Stimulated activated naive CD8-positive, alpha-beta T cell treated with anti-CD3 and anti-CD28 coated beads, Interleukin-15, Interleukin-2, amounts not matched to agents 100 ng/mL and 50 ng/mL, for 24 hours (primary cell): ENCODE results near the gene ADI1.

Source experiments
- H3K27ac Mint-ChIP-seq: one replicate; pipeline ENCODE4 v1.8.0; 2021; ENCODE audit warnings: mild to moderate bottlenecking, mixed read lengths
- H3K27me3 Mint-ChIP-seq: one replicate; pipeline ENCODE4 v1.8.0; 2021; ENCODE audit warnings: mixed read lengths
- H3K36me3 Mint-ChIP-seq: one replicate; pipeline ENCODE4 v1.8.0; 2021; ENCODE audit warnings: low read depth, mixed read lengths
- H3K4me1 Mint-ChIP-seq: one replicate; pipeline ENCODE4 v1.8.0; 2021; ENCODE audit warnings: low read depth, mixed read lengths
- H3K4me3 Mint-ChIP-seq: one replicate; pipeline ENCODE4 v1.8.0; 2021; ENCODE audit warnings: mild to moderate bottlenecking, mixed read lengths
- H3K9me3 Mint-ChIP-seq: one replicate; pipeline ENCODE4 v1.8.0; 2021; ENCODE audit warnings: mixed read lengths

ADI1 gene

DNA sequence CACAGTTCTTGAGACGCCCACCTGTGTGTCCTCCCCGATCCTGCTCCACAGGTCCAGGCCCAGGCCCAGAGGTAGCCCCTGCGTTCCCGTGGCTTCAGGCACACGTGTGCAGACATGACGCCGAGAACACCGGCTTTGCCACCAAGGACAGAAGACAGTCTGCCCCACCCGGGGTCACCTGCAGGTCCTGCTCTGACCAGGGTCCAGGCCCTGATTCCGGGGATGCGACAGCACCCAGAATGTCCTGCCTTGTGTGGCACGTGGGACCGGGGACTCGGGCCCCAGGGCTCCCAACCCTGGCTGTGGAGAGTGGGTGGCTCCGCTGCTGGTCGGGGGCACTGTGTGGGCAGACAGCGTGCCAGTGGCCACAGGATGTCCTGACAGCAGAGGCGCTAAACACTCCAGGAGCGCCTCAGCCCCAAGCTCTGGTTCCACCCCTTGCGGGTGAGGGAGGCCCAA, 36.9 kb downstream of the ADI1 start:
- H3K27ac Mint-ChIP-seq, result no peak overlapping the region

DNA sequence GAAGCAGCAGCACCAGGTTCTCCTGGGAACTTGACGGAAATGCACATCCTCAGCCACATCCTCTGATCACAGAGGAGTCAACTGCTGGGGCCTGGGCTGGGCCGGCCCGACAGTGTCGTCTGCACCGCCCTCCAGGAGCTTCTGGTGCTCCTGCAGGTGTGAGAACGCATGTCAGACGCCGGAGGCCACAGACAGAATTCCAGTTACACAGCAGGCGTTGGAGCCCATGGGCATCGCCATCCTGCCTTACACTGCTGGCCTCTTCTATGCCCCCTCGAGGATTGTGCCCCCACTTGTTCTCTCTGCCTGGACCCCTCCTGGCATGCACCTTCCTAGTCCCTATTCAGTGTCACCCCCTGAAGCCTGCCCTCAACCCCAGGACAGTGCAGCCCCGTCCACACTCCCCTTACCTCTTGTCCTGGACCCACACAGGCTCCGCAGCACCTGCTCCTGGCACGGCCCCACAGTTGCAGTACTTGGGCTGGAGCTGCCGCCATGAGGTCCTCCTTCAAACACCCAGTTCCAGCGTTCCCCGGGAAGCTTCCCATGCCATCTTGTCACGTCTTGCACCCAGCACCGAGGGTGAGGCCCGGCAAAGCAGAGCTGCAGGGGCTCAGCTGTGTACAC, 37.5 kb downstream of the ADI1 start:
- H3K4me3 Mint-ChIP-seq, result no peak overlapping the region
- H3K9me3 Mint-ChIP-seq, result no peaks in the 10 kb centered on the region
- H3K27me3 Mint-ChIP-seq, result no peaks in the 10 kb centered on the region
- no peaks in the 10 kb centered on the region for H3K4me1 Mint-ChIP-seq
- H3K36me3 Mint-ChIP-seq, result peaks cover 30% of the 10 kb centered on the region
- H3K27ac Mint-ChIP-seq, result no peak overlapping the region

More for the DNA sequence above, 36.9 kb downstream of the ADI1 start:
- Mint-ChIP-seq H3K4me3 (no peak overlapping the region), H3K9me3 (no peaks in the 10 kb centered on the region), H3K4me1 (no peaks in the 10 kb centered on the region), H3K36me3 (peaks cover 30% of the 10 kb centered on the region), H3K27me3 (no peaks in the 10 kb centered on the region)

DNA sequence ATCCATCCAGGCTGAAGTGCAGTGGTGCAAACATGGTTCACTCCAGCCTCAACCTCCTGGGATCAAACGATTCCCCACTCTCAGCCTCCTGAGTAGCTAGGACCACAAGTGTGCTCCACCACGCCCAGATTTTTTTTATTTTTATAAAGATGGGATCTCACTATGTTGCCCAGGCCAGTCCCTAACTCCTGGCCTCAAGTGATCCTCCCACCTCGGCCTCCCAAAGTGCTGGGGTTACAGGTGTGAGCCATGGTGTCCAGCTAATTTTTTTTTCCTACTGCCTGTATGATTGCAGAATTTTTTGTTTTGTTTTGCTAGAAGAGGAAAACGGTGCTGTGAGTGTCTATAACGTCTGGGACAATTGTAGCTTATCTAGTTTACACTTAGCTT, 38.3 kb downstream of the ADI1 start:
- Mint-ChIP-seq H3K9me3 (no peaks in the 10 kb centered on the region), H3K36me3 (peaks cover 30% of the 10 kb centered on the region), H3K27me3 (no peaks in the 10 kb centered on the region), H3K27ac (no peak overlapping the region), H3K4me1 (no peaks in the 10 kb centered on the region), H3K4me3 (no peak overlapping the region)

DNA sequence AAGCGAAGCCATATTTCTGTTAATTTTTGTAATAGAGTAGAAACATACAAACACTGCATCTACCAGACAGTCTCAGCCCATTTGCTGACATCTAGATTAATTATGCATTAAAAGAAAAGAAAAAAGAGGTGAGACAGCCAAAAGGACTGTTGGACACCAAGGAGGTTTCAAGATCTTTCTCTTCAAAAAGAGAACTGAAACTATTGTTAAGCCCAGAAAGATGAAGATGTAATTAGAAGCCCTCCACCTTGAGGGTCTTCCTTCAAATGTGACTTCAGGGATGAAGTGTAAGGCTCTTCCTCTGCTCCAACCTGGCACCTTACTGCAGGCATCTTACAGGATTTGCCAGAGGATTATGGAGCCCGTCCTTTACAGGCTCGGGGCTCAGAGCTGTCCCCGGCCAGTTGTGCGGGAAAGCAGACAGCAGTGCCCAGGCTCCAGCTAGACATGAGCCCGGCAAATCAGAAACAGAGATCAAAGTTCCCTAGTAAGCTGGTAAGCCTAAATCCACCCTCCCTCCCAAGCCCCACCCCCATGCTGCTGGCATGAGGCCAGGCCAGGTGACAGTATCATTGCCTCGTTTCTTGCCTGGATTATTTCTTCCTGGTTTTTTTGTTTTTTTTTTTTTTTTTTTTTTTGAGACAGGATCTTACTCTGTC, 38.9 kb downstream of the ADI1 start:
- Mint-ChIP-seq H3K36me3 (peaks cover 25% of the 10 kb centered on the region), H3K27ac (no peak overlapping the region), H3K4me3 (no peak overlapping the region), H3K4me1 (no peaks in the 10 kb centered on the region), H3K9me3 (no peaks in the 10 kb centered on the region), H3K27me3 (no peaks in the 10 kb centered on the region)

DNA sequence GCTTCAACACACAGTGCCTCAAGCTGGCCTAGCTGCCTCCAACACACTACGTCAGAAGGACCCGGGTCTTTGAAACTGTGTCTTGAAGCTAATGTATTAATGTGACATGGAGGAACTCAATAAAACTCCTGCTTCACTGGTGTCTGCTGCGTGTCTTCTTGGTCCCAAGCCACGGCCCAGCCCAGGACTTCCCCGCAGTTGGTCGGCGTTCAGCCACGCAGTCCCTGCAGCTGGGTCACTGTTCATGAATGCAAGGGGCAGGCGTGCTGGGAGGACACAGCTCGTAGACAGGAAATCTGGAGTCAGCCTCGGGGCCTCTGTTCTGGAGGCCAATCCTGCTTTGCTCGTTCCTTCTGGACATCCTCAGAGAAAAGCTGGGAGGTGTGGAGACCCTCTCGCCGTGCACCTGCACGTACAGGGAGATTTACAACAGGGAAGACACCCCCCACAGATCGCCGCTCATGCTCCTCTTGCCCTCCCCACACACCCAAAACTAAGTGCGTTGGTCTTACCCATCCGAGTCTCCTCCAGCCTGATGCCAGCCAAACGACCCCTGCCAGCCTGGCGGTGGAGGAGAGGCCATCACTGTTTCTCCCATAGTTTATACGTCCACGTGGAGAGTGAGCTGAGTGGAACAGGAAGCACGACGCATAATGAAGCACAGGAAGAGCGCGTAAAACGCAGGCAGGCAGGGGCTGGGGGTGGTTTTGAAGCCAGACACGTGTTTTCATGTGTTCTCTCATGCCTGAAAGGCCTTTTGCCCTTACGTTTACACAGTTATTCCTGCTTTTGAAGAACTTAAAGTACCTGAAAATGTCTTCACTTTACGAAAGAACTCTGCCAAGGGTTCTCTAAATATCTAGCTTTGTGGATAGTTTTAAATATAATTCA, 39.7 kb downstream of the ADI1 start:
- H3K27ac Mint-ChIP-seq, result no peak overlapping the region
- H3K36me3 Mint-ChIP-seq, result peaks cover 27% of the 10 kb centered on the region
- H3K9me3 Mint-ChIP-seq, result no peaks in the 10 kb centered on the region
- H3K4me1 Mint-ChIP-seq, result no peaks in the 10 kb centered on the region
- no peaks in the 10 kb centered on the region for H3K27me3 Mint-ChIP-seq
- H3K4me3 Mint-ChIP-seq, result no peak overlapping the region

DNA sequence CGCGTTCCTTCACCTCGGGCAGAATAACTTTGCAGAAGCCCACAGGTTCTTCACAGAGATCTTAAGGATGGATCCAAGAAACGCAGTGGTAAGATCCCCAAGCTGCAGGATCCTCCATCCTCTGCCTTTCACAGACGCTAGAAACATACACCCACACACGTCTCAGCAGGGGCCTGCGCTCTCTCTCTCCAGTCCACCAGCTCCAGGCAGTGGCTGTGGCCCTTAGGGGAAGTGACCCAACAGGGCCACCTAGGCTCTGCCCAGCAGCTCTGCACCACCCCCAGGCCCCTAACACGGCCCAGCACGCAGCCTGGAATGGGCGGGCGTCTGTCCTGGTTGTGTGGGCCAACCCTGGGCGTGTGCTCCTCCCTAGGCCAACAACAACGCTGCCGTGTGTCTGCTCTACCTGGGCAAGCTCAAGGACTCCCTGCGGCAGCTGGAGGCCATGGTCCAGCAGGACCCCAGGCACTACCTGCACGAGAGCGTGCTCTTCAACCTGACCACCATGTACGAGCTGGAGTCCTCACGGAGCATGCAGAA, 40.4 kb downstream of the ADI1 start:
- H3K27me3 Mint-ChIP-seq, result no peaks in the 10 kb centered on the region
- H3K9me3 Mint-ChIP-seq, result no peaks in the 10 kb centered on the region
- no peaks in the 10 kb centered on the region for H3K4me1 Mint-ChIP-seq
- peaks cover 35% of the 10 kb centered on the region for H3K36me3 Mint-ChIP-seq
- H3K27ac Mint-ChIP-seq, result no peak overlapping the region
- H3K4me3 Mint-ChIP-seq, result no peak overlapping the region

DNA sequence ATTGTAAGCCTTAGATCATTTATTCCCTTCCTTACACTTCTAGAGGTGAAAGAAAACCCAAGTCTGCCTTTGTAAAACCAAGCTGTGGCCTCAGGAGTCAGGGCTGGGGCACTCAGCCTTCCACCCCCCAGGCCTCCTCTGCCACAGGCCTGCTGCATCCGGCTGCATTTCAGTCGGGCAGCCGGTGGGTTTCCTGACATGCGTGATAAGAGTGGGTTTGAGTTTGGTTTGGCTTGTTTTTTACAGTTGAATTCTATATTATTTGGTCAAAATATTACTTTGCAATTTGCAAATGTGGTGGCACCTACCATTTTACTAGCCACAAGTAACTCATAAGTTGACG, 42.4 kb downstream of the ADI1 start:
- Mint-ChIP-seq H3K27ac (no peak overlapping the region), H3K27me3 (no peaks in the 10 kb centered on the region), H3K36me3 (peaks cover 49% of the 10 kb centered on the region)

DNA sequence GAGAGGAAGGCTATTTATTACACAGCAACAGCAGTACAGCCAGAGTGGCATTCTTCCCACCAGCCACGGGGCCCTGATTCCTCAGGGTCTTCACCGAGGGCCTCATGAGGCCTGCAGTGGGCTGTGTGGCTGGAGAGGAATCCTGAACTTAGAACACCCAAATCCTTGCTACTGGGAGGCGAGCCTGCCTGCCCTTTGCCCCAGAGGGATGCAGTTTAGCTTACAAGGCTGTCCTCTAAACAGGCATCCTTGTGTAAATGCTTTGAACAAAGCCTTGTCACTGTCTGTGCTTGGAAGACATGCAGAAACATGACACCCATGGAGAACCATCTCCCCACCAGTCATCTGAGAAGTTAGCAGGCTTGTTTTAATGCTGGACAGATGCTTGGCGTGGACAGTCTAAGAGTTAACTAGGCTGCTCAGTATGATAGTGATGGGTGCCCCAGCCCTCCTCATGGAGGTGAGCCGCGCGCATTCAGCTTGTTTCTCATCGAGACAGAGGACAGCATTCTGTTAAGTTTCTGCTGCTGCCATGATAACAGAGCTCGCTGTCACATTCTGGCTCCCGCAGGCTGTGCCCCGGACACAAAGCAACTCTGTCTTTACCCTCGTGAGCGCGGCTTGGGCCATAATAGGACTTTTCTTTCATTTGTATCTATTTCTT, 42.9 kb downstream of the ADI1 start:
- H3K36me3 Mint-ChIP-seq, result peaks cover 52% of the 10 kb centered on the region
- no peaks in the 10 kb centered on the region for H3K4me1 Mint-ChIP-seq
- H3K4me3 Mint-ChIP-seq, result no peak overlapping the region
- H3K27me3 Mint-ChIP-seq, result no peaks in the 10 kb centered on the region
- H3K27ac Mint-ChIP-seq, result no peak overlapping the region
- no peaks in the 10 kb centered on the region for H3K9me3 Mint-ChIP-seq

More for the DNA sequence above, 42.4 kb downstream of the ADI1 start:
- H3K4me1 Mint-ChIP-seq, result no peaks in the 10 kb centered on the region
- H3K4me3 Mint-ChIP-seq, result no peak overlapping the region
- no peaks in the 10 kb centered on the region for H3K9me3 Mint-ChIP-seq

DNA sequence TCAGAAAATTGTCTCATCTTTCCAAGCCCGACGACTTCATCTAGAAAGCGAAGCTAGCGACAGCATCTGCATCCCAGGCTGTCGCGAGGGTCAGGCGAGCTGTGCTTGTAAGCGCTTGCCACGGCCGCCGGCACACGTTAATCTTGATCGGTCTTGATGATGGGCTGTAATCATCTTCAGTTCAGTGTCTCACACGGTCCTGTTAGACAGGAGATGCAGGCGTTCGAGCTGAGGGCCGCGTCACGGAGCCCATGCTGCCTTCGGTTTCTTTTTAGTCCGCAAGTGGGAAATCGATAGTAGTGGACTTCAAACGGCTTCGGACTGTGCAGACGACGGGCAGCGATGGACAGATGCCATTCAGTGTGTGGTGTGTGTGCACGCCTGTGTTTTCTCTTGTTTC, 43.6 kb downstream of the ADI1 start:
- Mint-ChIP-seq H3K36me3 (peaks cover 48% of the 10 kb centered on the region), H3K27ac (no peak overlapping the region), H3K9me3 (no peaks in the 10 kb centered on the region), H3K27me3 (no peaks in the 10 kb centered on the region), H3K4me1 (no peaks in the 10 kb centered on the region), H3K4me3 (no peak overlapping the region)

DNA sequence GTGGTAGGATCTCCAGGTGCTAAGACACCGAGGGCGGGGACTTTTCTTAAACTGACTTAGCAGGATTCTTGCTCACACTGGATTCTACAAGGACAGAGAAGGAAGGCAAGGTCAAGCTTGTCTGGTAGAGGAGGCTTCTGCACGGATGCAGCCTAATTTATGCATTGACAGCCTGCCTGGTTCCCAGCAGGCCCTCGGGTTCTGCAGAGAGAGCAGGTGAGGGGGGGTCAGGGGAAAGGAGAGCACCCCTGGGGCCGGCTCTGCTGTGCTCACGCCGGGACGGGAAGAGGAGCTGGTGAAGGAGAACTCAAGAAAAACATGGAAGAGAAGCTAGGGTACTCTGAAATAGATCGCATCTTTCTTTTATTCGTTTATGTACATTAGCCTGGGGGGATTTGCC, 46.4 kb downstream of the ADI1 start:
- no peaks in the 10 kb centered on the region for H3K27me3 Mint-ChIP-seq
- peaks cover 47% of the 10 kb centered on the region for H3K36me3 Mint-ChIP-seq
- H3K9me3 Mint-ChIP-seq, result no peaks in the 10 kb centered on the region
- H3K4me3 Mint-ChIP-seq, result no peak overlapping the region
- H3K27ac Mint-ChIP-seq, result peak overlapping the region; percentile 45
- H3K4me1 Mint-ChIP-seq, result no peaks in the 10 kb centered on the region

DNA sequence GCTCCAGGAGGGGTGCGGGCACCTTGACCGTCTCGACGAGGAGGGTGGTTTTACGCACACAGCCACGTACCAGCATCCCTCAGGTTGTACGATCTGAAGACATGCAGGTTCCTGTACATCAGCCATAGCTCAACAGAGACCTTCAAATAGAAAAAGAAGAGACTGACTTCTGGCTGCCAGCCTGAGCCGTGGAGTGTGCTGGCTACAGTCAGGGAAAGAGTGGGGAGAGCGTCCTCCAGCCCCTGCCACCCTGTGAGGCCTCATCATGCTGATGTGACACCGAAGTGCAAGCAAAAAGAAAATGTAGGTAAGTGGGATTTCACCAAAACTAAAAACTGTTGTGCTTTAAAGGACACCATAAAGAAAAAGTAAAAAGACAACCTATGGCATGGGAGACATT, 47.0 kb downstream of the ADI1 start:
- peaks cover 53% of the 10 kb centered on the region for H3K36me3 Mint-ChIP-seq
- no peak overlapping the region for H3K27ac Mint-ChIP-seq
- H3K4me3 Mint-ChIP-seq, result no peak overlapping the region
- no peaks in the 10 kb centered on the region for H3K4me1 Mint-ChIP-seq
- H3K27me3 Mint-ChIP-seq, result no peaks in the 10 kb centered on the region
- no peaks in the 10 kb centered on the region for H3K9me3 Mint-ChIP-seq

DNA sequence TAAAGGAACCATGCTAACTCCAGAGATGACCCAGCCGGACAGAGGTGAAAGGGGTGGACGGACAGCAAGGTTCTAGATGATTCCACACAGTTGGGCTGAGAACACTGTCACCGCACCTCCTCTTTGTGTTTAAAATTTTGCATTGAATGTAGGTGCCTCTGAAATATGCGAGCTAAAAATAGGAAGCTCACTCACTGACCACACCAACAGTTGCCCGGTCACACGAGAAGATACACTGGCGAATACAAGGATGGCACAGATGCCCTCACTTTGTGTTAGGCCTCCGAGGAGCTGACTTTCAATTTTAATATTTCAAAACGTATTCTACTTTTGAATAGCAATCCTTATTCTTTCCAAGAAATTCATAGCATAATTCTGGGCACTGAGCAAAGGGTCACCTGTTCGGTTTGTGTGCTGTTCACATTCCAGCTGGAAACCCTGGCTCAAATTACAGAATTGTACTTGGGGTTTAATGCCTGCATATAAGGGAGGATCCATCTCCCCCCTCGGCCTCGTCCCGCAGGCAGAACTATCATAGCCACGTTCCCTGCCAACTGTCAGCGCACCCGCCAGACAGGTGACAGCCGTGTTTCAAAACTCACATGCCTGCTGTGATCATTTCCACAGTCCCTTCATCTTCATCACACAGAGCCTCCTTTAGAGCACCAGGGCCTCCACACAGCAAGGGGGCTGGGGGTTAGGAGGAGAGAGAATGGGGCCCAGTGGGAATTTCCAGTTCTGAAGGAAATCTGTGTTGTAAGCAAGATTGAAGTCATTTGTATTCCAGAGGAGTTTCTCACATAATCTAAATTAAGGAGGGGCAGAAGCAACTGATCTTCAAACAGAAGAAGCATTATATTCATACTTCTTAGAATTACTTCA, 48.2 kb downstream of the ADI1 start:
- H3K27me3 Mint-ChIP-seq, result no peaks in the 10 kb centered on the region
- no peaks in the 10 kb centered on the region for H3K9me3 Mint-ChIP-seq
- H3K36me3 Mint-ChIP-seq, result peaks cover 59% of the 10 kb centered on the region
- no peak overlapping the region for H3K27ac Mint-ChIP-seq
- no peaks in the 10 kb centered on the region for H3K4me1 Mint-ChIP-seq
- H3K4me3 Mint-ChIP-seq, result no peak overlapping the region

DNA sequence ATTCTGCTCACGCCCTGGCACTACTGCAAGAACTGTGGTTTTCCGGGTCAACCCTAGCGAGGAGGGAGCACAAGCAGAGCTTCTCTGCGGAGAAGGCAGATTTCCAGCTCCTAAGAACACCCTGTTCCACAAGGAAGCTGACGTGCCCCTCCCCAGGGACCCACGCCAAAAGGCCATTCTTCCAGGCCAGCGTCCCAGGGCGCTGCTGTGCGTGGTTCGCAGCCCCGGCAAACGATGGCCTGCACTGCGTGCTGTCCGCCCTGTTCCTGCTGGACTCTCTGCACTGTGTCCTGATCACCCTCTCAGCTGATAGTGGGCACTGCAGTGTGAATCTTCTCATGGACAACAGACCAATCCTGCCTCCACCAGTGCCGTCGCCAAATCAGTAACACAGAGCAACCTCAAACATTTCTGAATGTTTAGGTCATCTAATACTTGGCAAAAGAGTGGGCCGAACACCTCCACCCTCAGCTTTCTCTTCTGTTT, 49.1 kb downstream of the ADI1 start:
- Mint-ChIP-seq H3K4me3 (no peak overlapping the region), H3K27me3 (no peaks in the 10 kb centered on the region), H3K9me3 (no peaks in the 10 kb centered on the region), H3K27ac (no peak overlapping the region), H3K36me3 (peaks cover 63% of the 10 kb centered on the region), H3K4me1 (no peaks in the 10 kb centered on the region)

DNA sequence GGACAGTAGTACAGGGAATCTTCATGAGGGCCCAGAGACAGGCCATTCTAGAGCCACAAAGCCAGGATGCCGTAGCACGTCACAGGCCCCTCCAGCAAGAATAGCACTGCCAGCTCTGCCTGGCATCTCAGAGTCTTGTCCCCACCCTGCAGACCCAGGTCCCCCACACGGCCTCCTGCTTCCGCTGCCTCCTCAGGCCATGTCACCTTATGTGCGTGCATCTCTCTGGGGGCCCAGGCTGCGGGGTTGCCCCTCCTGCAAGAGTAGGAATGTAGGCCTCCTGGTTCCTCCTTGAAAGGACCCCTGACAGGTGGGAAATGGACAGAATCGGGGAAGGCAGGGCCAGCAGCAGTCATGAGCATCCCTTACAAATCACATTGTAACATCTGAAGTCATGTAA, 49.8 kb downstream of the ADI1 start:
- Mint-ChIP-seq H3K9me3 (no peaks in the 10 kb centered on the region), H3K4me1 (no peaks in the 10 kb centered on the region), H3K27me3 (no peaks in the 10 kb centered on the region), H3K4me3 (no peak overlapping the region), H3K27ac (no peak overlapping the region), H3K36me3 (peaks cover 63% of the 10 kb centered on the region)
